NCI-H748 (cell line): ENCODE measurements around the gene MAGI2.
A peak's percentile ranks its signal among the peaks of the same experiment; 100 is the strongest.

Experiments
- DNase-seq: peaks from one replicate; lab custom pipeline; 2025; ENCODE audit not compliant: unreplicated experiment; lab: John Stamatoyannopoulos, UW

Gene MAGI2

GRCh38 chr7:79453558-79454360 is at the start of gene MAGI2:
Gene MAGI2 (minus strand): TSS chr7:79453667. CDS start chr7:79453320, 347 bp downstream.
- peak; percentile 80 for DNase-seq

GRCh38 chr7:79502151-79502550 is 48.7 kb upstream of the MAGI2 start:
- no peak for DNase-seq

- DNase-seq: no peak
Observed at GRCh38 chr7:79500759-79501158, 47.3 kb upstream of the MAGI2 start.

- DNase-seq: no peak
Observed at GRCh38 chr7:79497728-79498127, 44.3 kb upstream of the MAGI2 start.

GRCh38 chr7:79495544-79496272 is 42.2 kb upstream of the MAGI2 start:
- DNase-seq: no peak

GRCh38 chr7:79494046-79494445 is 40.6 kb upstream of the MAGI2 start:
- DNase-seq: no peak

GRCh38 chr7:79489371-79489770 is 35.9 kb upstream of the MAGI2 start:
- peak; percentile 81 for DNase-seq

- DNase-seq: no peak
Observed at GRCh38 chr7:79478386-79478785, 24.9 kb upstream of the MAGI2 start.

GRCh38 chr7:79475455-79475854 is 22.0 kb upstream of the MAGI2 start:
- no peak for DNase-seq

GRCh38 chr7:79471699-79472098 is 18.2 kb upstream of the MAGI2 start:
- no peak for DNase-seq

- DNase-seq: no peak
Observed at GRCh38 chr7:79471283-79471682, 17.8 kb upstream of the MAGI2 start.

GRCh38 chr7:79465551-79465950 is 12.1 kb upstream of the MAGI2 start:
- no peak for DNase-seq

GRCh38 chr7:79464051-79464450 is 10.6 kb upstream of the MAGI2 start:
- no peak for DNase-seq

- no peak for DNase-seq
Observed at GRCh38 chr7:79462390-79462789, 8.9 kb upstream of the MAGI2 start.

GRCh38 chr7:79461660-79462059 is 8.2 kb upstream of the MAGI2 start:
- no peak for DNase-seq

- no peak for DNase-seq
Observed at GRCh38 chr7:79459381-79459780, 5.9 kb upstream of the MAGI2 start.

- DNase-seq: no peak
Observed at GRCh38 chr7:79458796-79459195, 5.3 kb upstream of the MAGI2 start.

- DNase-seq: no peak
Observed at GRCh38 chr7:79455173-79455790, 1.8 kb upstream of the MAGI2 start.

- no peak for DNase-seq
Observed at GRCh38 chr7:79454361-79454960, 994 bp upstream of the MAGI2 start.

GRCh38 chr7:79453266-79453557 is 255 bp downstream of the MAGI2 start:
- DNase-seq: no peak

GRCh38 chr7:79452495-79453265 is 787 bp downstream of the MAGI2 start:
- peak; percentile 57 for DNase-seq
